ENCODE measurements around the gene PPM1F.
A peak's percentile ranks its signal among the peaks of the same experiment; 100 is the strongest.

Gene PPM1F

GRCh38 chr22:21958360-21959273 is 6.0 kb upstream of the PPM1F start:
- Histone ChIP-seq H3F3A (ENCODE audit: insufficient read depth) (no peaks in the 10 kb centered on the region), H3K9me3 (ENCODE audit: insufficient read depth, low read length) (no peaks in the 10 kb centered on the region), H3K9ac (ENCODE audit: low read length) (no peak overlapping the region), H3K79me2 (ENCODE audit: insufficient read depth, low read length) (no peaks in the 10 kb centered on the region), H4K20me1 (ENCODE audit: low read depth, low read length) (no peaks in the 10 kb centered on the region), H3K36me3 (ENCODE audit: low read length) (no peaks in the 10 kb centered on the region), H3K9me2 (replicated peaks; ENCODE audit: insufficient read depth, low read length) (no peaks in the 10 kb centered on the region), H3K4me2 (ENCODE audit: low read depth, low read length, poor library complexity, severe bottlenecking) (no peak overlapping the region), H2AFZ (ENCODE audit: low read depth, low read length, severe bottlenecking) (no peak overlapping the region), H3K27me3 (ENCODE audit: low read length) (no peaks in the 10 kb centered on the region), H3K4me3 (ENCODE audit: insufficient read depth, low read length, poor library complexity, severe bottlenecking) (no peak overlapping the region), H3K27ac (ENCODE audit: low read depth, low read length) (no peak overlapping the region)
- no peak for TF ChIP-seq EZH2phosphoT487 (conservative IDR thresholded peaks at IDR 0.05; ENCODE audit: low read length)
- TF ChIP-seq CTCF (IDR thresholded peaks at IDR 0.05; ENCODE audit: insufficient read depth, low read length, poor library complexity, severe bottlenecking), result no peak

GRCh38 chr22:21951931-21952465 is 650 bp downstream of the PPM1F start:
- H3K9ac ChIP-seq (ENCODE audit: low read length), result peak overlapping the region; percentile 61
- H3K27me3 ChIP-seq (ENCODE audit: low read length), result no peaks in the 10 kb centered on the region
- peak overlapping the region; percentile 69 for H3K4me3 ChIP-seq (ENCODE audit: insufficient read depth, low read length, poor library complexity, severe bottlenecking)
- no peak overlapping the region for H3K27ac ChIP-seq (ENCODE audit: low read depth, low read length)
- TF ChIP-seq EZH2phosphoT487 (conservative IDR thresholded peaks at IDR 0.05; ENCODE audit: low read length) (no peak), CTCF (IDR thresholded peaks at IDR 0.05; ENCODE audit: insufficient read depth, low read length, poor library complexity, severe bottlenecking) (no peak)
- H3K9me2 ChIP-seq (replicated peaks; ENCODE audit: insufficient read depth, low read length), result no peaks in the 10 kb centered on the region
- H3K9me3 ChIP-seq (ENCODE audit: insufficient read depth, low read length), result no peaks in the 10 kb centered on the region
- H3F3A ChIP-seq (ENCODE audit: insufficient read depth), result no peaks in the 10 kb centered on the region
- no peaks in the 10 kb centered on the region for H3K79me2 ChIP-seq (ENCODE audit: insufficient read depth, low read length)
- H3K36me3 ChIP-seq (ENCODE audit: low read length), result no peaks in the 10 kb centered on the region
- peak overlapping the region; percentile 48 for H2AFZ ChIP-seq (ENCODE audit: low read depth, low read length, severe bottlenecking)
- no peaks in the 10 kb centered on the region for H4K20me1 ChIP-seq (ENCODE audit: low read depth, low read length)
- peak overlapping the region; percentile 65 for H3K4me2 ChIP-seq (ENCODE audit: low read depth, low read length, poor library complexity, severe bottlenecking)

GRCh38 chr22:21951062-21951461 is 1.6 kb downstream of the PPM1F start:
- no peak overlapping the region for H3K4me2 ChIP-seq (ENCODE audit: low read depth, low read length, poor library complexity, severe bottlenecking)
- no peaks in the 10 kb centered on the region for H3K36me3 ChIP-seq (ENCODE audit: low read length)
- H3K27ac ChIP-seq (ENCODE audit: low read depth, low read length), result no peak overlapping the region
- no peaks in the 10 kb centered on the region for H3K9me2 ChIP-seq (replicated peaks; ENCODE audit: insufficient read depth, low read length)
- H3F3A ChIP-seq (ENCODE audit: insufficient read depth), result no peaks in the 10 kb centered on the region
- TF ChIP-seq EZH2phosphoT487 (conservative IDR thresholded peaks at IDR 0.05; ENCODE audit: low read length) (no peak), CTCF (IDR thresholded peaks at IDR 0.05; ENCODE audit: insufficient read depth, low read length, poor library complexity, severe bottlenecking) (no peak)
- H3K9ac ChIP-seq (ENCODE audit: low read length), result no peak overlapping the region
- H3K79me2 ChIP-seq (ENCODE audit: insufficient read depth, low read length), result no peaks in the 10 kb centered on the region
- H3K4me3 ChIP-seq (ENCODE audit: insufficient read depth, low read length, poor library complexity, severe bottlenecking), result no peak overlapping the region
- no peaks in the 10 kb centered on the region for H3K9me3 ChIP-seq (ENCODE audit: insufficient read depth, low read length)
- H4K20me1 ChIP-seq (ENCODE audit: low read depth, low read length), result no peaks in the 10 kb centered on the region
- no peak overlapping the region for H2AFZ ChIP-seq (ENCODE audit: low read depth, low read length, severe bottlenecking)
- no peaks in the 10 kb centered on the region for H3K27me3 ChIP-seq (ENCODE audit: low read length)

Data from SU-DHL-6 (cell line).